ENCODE measurements around the gene CYP2R1. TPM values are rescaled to one million over a fixed set of nuclear protein-coding genes. Genes with fewer than 3 reads are reported as not detected.

CYP2R1 gene
- total and polyA plus RNA-seq, 3 donors from 2014 or later: 34.8 to 54.3 (median 50.8) TPM

DNA sequence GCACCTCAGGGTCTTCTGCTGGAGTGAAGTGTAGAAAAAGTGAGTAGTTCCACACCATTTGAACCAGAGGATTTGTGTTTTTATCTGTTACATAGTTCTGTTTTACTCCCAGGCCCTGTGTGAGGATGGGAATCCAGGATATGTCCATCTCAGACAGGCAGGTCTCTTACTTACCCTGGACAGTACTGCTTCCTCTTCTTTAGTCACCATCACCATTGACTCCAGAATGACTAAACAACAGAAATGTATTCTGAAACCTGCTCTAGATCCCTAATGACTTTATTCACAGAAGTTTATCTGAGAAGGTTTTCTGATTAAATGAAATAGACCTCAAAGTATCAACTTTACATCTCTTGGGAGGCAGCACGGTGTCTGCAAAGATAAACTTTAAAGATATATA lies 33.6 kb downstream of the CYP2R1 start:
- H3K4me3 ChIP-seq: no peak overlapping the region
- no peaks in the 10 kb centered on the region for H3K9me3 ChIP-seq
- H3K36me3 ChIP-seq (ENCODE audit: low read depth, missing control alignments): no peaks in the 10 kb centered on the region
- TF ChIP-seq POLR2A (IDR thresholded peaks at IDR 0.05) (no peak), CTCF (IDR thresholded peaks at IDR 0.05) (no peak)
- no peaks in the 10 kb centered on the region for H3K27me3 ChIP-seq
- H3K4me1 ChIP-seq: no peaks in the 10 kb centered on the region
- DNase-seq: no peak
- 66 to 85% methylated on average over 1 of the region's 1 CpG for WGBS, 2 donors
- no peak overlapping the region for H3K27ac ChIP-seq
- intact Hi-C loops (cut with DNase I; ENCODE audit: low total_unique reads): no loop called here

DNA sequence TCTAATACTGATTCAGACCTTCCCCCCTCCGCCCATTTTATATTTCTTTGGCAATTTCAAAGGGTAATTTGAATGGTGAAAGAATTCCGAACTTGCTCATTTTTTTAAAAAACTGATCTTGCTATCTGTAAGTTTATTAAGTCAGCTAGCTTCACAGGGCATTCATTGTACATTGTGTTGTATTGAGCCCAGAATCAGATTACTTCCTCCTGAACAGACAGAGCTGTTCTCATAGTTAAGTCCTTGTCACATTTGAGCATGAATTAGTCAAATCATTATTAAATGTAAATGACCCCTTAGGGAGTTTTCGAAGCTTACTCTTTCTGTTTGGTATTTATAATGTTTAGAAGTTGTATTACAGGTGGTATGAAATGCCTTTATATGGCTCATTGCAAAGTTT lies 34.4 kb downstream of the CYP2R1 start:
- DNase-seq: no peak
- Histone ChIP-seq H3K27ac (no peak overlapping the region), H3K36me3 (ENCODE audit: low read depth, missing control alignments) (no peaks in the 10 kb centered on the region), H3K4me3 (no peak overlapping the region), H3K27me3 (no peaks in the 10 kb centered on the region), H3K4me1 (no peaks in the 10 kb centered on the region), H3K9me3 (no peaks in the 10 kb centered on the region)
- intact Hi-C loops (cut with DNase I; ENCODE audit: low total_unique reads): no loop called here
- 68 to 74% methylated on average over 3 of the region's 3 CpGs for WGBS, 2 donors
- no peak for TF ChIP-seq POLR2A (IDR thresholded peaks at IDR 0.05)
- TF ChIP-seq CTCF (IDR thresholded peaks at IDR 0.05): no peak

DNA sequence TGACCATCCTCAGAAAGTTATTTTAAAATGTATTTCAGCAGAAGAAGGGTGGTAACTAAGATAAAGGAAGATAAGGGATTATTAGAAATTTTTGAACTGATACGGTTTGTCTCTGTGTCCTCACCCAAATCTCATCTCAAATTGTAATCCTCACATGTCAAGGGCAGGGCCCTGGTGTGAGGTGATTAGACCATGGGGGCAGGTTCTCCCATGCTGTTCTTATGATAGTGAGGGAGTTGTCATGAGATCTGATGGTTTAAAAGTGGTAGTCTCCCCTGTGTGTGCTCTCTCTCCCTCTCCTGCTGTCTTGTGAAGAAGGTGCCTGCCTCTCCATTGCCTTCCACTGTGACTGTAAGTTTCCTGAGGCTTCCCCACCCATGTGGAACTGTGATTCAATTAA lies 36.1 kb downstream of the CYP2R1 start:
- WGBS, 2 donors: 79 to 91% methylated on average over 1 of the region's 1 CpG
- H3K36me3 ChIP-seq (ENCODE audit: low read depth, missing control alignments): no peaks in the 10 kb centered on the region
- intact Hi-C loops (cut with DNase I; ENCODE audit: low total_unique reads): no loop called here

DNA sequence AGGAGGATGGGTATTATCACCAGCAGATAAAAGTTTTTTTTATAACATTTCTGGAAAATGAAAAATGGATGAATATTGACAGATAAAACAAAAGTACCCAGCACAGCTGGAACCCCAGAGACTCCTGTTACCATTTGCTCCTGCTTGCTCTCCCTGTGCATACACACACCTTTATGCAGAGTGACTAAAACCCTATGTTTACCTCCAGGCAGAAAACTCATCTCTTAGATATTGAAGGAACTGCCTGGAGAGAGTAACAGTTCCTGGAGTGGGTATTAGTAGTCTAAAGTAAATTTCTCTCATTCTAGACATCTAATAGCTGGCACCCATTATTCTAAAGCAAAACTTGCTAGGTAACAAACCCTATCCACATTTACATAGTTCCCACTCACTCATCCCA lies 38.0 kb downstream of the CYP2R1 start:
- Histone ChIP-seq H3K27me3 (no peaks in the 10 kb centered on the region), H3K27ac (no peak overlapping the region), H3K36me3 (ENCODE audit: low read depth, missing control alignments) (no peaks in the 10 kb centered on the region), H3K4me1 (no peaks in the 10 kb centered on the region), H3K4me3 (no peak overlapping the region), H3K9me3 (no peaks in the 10 kb centered on the region)
- DNase-seq: no peak
- intact Hi-C loops (cut with DNase I; ENCODE audit: low total_unique reads): no loop called here
- TF ChIP-seq POLR2A (IDR thresholded peaks at IDR 0.05) (no peak), CTCF (IDR thresholded peaks at IDR 0.05) (no peak)

More for the DNA sequence above, 36.1 kb downstream of the CYP2R1 start:
- H3K4me1 ChIP-seq: no peaks in the 10 kb centered on the region
- no peaks in the 10 kb centered on the region for H3K27me3 ChIP-seq
- no peak overlapping the region for H3K27ac ChIP-seq
- H3K4me3 ChIP-seq: no peak overlapping the region
- no peaks in the 10 kb centered on the region for H3K9me3 ChIP-seq
- no peak for TF ChIP-seq CTCF (IDR thresholded peaks at IDR 0.05)
- no peak for TF ChIP-seq POLR2A (IDR thresholded peaks at IDR 0.05)
- no peak for DNase-seq

GRCh38 chr11:14852571-14853177 lies 39.4 kb downstream of the CYP2R1 start:
- H3K4me3 ChIP-seq: no peak overlapping the region
- WGBS, 2 donors: 90 to 98% methylated on average over 4 of the region's 4 CpGs
- TF ChIP-seq POLR2A (IDR thresholded peaks at IDR 0.05) (no peak), CTCF (IDR thresholded peaks at IDR 0.05) (no peak)

More at GRCh38 chr11:14852571-14853177, 39.4 kb downstream of the CYP2R1 start:
- no peaks in the 10 kb centered on the region for H3K27me3 ChIP-seq
- intact Hi-C loops (cut with DNase I; ENCODE audit: low total_unique reads): no loop called here
- H3K4me1 ChIP-seq: no peaks in the 10 kb centered on the region
- H3K36me3 ChIP-seq (ENCODE audit: low read depth, missing control alignments): no peaks in the 10 kb centered on the region
- DNase-seq: no peak
- H3K27ac ChIP-seq: no peak overlapping the region
- no peaks in the 10 kb centered on the region for H3K9me3 ChIP-seq

Measured in testis (tissue), 3 donors.